SK-N-SH treated with all-trans-retinoic acid at 6 μM for 48 hours (cell line): ENCODE data around the gene ARL4D.

Experiments used
- ATAC-seq: fragments of 200-7000 bp; cut with Tn5 transposase; 3 replicates; pipeline ENCODE4 v1.9.1; 2020; ENCODE audit warnings: mild to moderate bottlenecking, moderate library complexity
- ARNTL ChIP-seq: fragments of 450-650 bp; formaldehyde crosslinking; IDR thresholded peaks from 2 replicates; pipeline ENCODE4 v1.5.0; 2020; ENCODE audit warnings: low read depth, mild to moderate bottlenecking, moderate library complexity, borderline replicate concordance
- BACH2 ChIP-seq: fragments of 250-450 bp; sonication (Bioruptor Pico); IDR thresholded peaks from 2 replicates; pipeline ENCODE4 v1.9.0; 2021; ENCODE audit warnings: mild to moderate bottlenecking, borderline replicate concordance
- CSDC2 ChIP-seq: fragments of 250-450 bp; sonication (Bioruptor Pico); IDR thresholded peaks from 2 replicates; pipeline ENCODE4 v1.5.0; 2020; ENCODE audit warnings: mild to moderate bottlenecking, moderate library complexity
- CSRNP3 ChIP-seq: fragments of 250-450 bp; sonication (Bioruptor Pico); IDR thresholded peaks from 2 replicates; pipeline ENCODE4 v1.5.1; 2021; ENCODE audit warnings: mild to moderate bottlenecking, moderate library complexity
- ESRRG ChIP-seq: fragments of 250-450 bp; sonication (Bioruptor Pico); IDR thresholded peaks from 2 replicates; pipeline ENCODE4 v1.6.1; 2021; ENCODE audit warnings: mild to moderate bottlenecking
- GLIS3 ChIP-seq: fragments of 250-450 bp; sonication (Bioruptor Pico); IDR thresholded peaks from 2 replicates; pipeline ENCODE4 v1.5.0; 2020; ENCODE audit warnings: mild to moderate bottlenecking, moderate library complexity
- OSR1 ChIP-seq: fragments of 250-450 bp; sonication (Bioruptor Pico); IDR thresholded peaks from 2 replicates; pipeline ENCODE4 v1.8.0; 2022; ENCODE audit warnings: moderate library complexity, mild to moderate bottlenecking, inconsistent platforms
- POU6F1 ChIP-seq: fragments of 250-450 bp; sonication (Bioruptor Pico); IDR thresholded peaks from 2 replicates; pipeline ENCODE4 v1.8.0; 2021; ENCODE audit warnings: low read depth, mild to moderate bottlenecking, moderate library complexity, borderline replicate concordance
- PPARA ChIP-seq: fragments of 250-450 bp; sonication (Bioruptor Pico); IDR thresholded peaks from 2 replicates; pipeline ENCODE4 v1.5.0; 2020; ENCODE audit warnings: mild to moderate bottlenecking, borderline replicate concordance
- RARB ChIP-seq: fragments of 250-450 bp; sonication (Bioruptor Pico); IDR thresholded peaks from 2 replicates; pipeline ENCODE4 v1.8.0; 2021; ENCODE audit warnings: mild to moderate bottlenecking, moderate library complexity
- TCF4 ChIP-seq: fragments of 250-450 bp; sonication (Bioruptor Pico); IDR thresholded peaks from 2 replicates; pipeline ENCODE4 v1.8.0; 2021; ENCODE audit warnings: mild to moderate bottlenecking, moderate library complexity, borderline replicate concordance
- TOX ChIP-seq: fragments of 250-450 bp; sonication (Bioruptor Pico); IDR thresholded peaks from 2 replicates; pipeline ENCODE4 v1.8.0; 2021; ENCODE audit warnings: mild to moderate bottlenecking, moderate library complexity, borderline replicate concordance
- ZC3H10 ChIP-seq: fragments of 250-450 bp; sonication (Bioruptor Pico); IDR thresholded peaks from 2 replicates; pipeline ENCODE4 v1.5.1; 2021; ENCODE audit warnings: mild to moderate bottlenecking, moderate library complexity
- ZFP3 ChIP-seq: fragments of 250-450 bp; sonication (Bioruptor Pico); IDR thresholded peaks from 2 replicates; pipeline ENCODE4 v1.5.0; 2020; ENCODE audit warnings: mild to moderate bottlenecking, moderate library complexity
- ZFP30 ChIP-seq: fragments of 450-650 bp; formaldehyde crosslinking; IDR thresholded peaks from 2 replicates; pipeline ENCODE4 v1.5.0; 2022; ENCODE audit warnings: mild to moderate bottlenecking, moderate library complexity
- ZNF565 ChIP-seq: fragments of 450-650 bp; formaldehyde crosslinking; conservative IDR thresholded peaks from 2 replicates; pipeline ENCODE4 v1.5.0; 2020; ENCODE audit warnings: low read depth, mild to moderate bottlenecking, moderate library complexity
- ZNF8 ChIP-seq: fragments of 450-650 bp; formaldehyde crosslinking; IDR thresholded peaks from 2 replicates; pipeline ENCODE4 v1.5.0; 2020; ENCODE audit warnings: mild to moderate bottlenecking, moderate library complexity
- TF ChIP-seq, protein P1 (sequence below): fragments of 250-450 bp; sonication (Bioruptor Pico); IDR thresholded peaks from 2 replicates; pipeline ENCODE4 v1.5.0; 2020; ENCODE audit warnings: mild to moderate bottlenecking, moderate library complexity
- TF ChIP-seq, protein P2 (sequence below): fragments of 250-450 bp; sonication (Bioruptor Pico); IDR thresholded peaks from 2 replicates; pipeline ENCODE4 v1.5.1; 2020; ENCODE audit warnings: low read depth, mild to moderate bottlenecking, moderate library complexity
- TF ChIP-seq, protein P3 (sequence below): fragments of 250-450 bp; sonication (Bioruptor Pico); IDR thresholded peaks from 2 replicates; pipeline ENCODE4 v1.8.0; 2020; ENCODE audit warnings: mild to moderate bottlenecking, moderate library complexity, borderline replicate concordance

The ARL4D gene

GRCh38 chr17:43427362-43428043 is 28.7 kb downstream of the ARL4D start:
- no peak for ATAC-seq
- TF ChIP-seq ZNF565 (CRISPR knock-in tag), result no peak
- no peak for TF ChIP-seq ZNF8 (CRISPR knock-in tag)
- TF ChIP-seq ZFP30 (CRISPR knock-in tag), result no peak
- TF ChIP-seq, protein P1, sequence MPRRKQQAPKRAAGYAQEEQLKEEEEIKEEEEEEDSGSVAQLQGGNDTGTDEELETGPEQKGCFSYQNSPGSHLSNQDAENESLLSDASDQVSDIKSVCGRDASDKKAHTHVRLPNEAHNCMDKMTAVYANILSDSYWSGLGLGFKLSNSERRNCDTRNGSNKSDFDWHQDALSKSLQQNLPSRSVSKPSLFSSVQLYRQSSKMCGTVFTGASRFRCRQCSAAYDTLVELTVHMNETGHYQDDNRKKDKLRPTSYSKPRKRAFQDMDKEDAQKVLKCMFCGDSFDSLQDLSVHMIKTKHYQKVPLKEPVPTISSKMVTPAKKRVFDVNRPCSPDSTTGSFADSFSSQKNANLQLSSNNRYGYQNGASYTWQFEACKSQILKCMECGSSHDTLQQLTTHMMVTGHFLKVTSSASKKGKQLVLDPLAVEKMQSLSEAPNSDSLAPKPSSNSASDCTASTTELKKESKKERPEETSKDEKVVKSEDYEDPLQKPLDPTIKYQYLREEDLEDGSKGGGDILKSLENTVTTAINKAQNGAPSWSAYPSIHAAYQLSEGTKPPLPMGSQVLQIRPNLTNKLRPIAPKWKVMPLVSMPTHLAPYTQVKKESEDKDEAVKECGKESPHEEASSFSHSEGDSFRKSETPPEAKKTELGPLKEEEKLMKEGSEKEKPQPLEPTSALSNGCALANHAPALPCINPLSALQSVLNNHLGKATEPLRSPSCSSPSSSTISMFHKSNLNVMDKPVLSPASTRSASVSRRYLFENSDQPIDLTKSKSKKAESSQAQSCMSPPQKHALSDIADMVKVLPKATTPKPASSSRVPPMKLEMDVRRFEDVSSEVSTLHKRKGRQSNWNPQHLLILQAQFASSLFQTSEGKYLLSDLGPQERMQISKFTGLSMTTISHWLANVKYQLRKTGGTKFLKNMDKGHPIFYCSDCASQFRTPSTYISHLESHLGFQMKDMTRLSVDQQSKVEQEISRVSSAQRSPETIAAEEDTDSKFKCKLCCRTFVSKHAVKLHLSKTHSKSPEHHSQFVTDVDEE (CRISPR knock-in tag), result no peak
- TF ChIP-seq, protein P2, sequence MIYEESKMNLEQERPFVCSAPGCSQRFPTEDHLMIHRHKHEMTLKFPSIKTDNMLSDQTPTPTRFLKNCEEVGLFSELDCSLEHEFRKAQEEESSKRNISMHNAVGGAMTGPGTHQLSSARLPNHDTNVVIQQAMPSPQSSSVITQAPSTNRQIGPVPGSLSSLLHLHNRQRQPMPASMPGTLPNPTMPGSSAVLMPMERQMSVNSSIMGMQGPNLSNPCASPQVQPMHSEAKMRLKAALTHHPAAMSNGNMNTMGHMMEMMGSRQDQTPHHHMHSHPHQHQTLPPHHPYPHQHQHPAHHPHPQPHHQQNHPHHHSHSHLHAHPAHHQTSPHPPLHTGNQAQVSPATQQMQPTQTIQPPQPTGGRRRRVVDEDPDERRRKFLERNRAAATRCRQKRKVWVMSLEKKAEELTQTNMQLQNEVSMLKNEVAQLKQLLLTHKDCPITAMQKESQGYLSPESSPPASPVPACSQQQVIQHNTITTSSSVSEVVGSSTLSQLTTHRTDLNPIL (CRISPR knock-in tag), result no peak
- TF ChIP-seq ESRRG (CRISPR knock-in tag), result no peak
- no peak for TF ChIP-seq CSRNP3 (CRISPR knock-in tag)
- no peak for TF ChIP-seq BACH2
- no peak for TF ChIP-seq PPARA (CRISPR knock-in tag)
- TF ChIP-seq TCF4 (CRISPR knock-in tag), result no peak
- no peak for TF ChIP-seq CSDC2
- TF ChIP-seq ZFP3 (CRISPR knock-in tag), result no peak
- TF ChIP-seq, protein P3, sequence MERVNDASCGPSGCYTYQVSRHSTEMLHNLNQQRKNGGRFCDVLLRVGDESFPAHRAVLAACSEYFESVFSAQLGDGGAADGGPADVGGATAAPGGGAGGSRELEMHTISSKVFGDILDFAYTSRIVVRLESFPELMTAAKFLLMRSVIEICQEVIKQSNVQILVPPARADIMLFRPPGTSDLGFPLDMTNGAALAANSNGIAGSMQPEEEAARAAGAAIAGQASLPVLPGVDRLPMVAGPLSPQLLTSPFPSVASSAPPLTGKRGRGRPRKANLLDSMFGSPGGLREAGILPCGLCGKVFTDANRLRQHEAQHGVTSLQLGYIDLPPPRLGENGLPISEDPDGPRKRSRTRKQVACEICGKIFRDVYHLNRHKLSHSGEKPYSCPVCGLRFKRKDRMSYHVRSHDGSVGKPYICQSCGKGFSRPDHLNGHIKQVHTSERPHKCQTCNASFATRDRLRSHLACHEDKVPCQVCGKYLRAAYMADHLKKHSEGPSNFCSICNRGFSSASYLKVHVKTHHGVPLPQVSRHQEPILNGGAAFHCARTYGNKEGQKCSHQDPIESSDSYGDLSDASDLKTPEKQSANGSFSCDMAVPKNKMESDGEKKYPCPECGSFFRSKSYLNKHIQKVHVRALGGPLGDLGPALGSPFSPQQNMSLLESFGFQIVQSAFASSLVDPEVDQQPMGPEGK (CRISPR knock-in tag), result no peak
- TF ChIP-seq OSR1 (CRISPR knock-in tag), result no peak
- no peak for TF ChIP-seq GLIS3

- TF ChIP-seq ZFP3 (CRISPR knock-in tag) (no peak), TOX (CRISPR knock-in tag) (no peak), ZNF565 (CRISPR knock-in tag) (no peak), ARNTL (CRISPR knock-in tag) (no peak), ZFP30 (CRISPR knock-in tag) (no peak), ESRRG (CRISPR knock-in tag) (no peak), ZC3H10 (CRISPR knock-in tag) (no peak), POU6F1 (no peak), TCF4 (CRISPR knock-in tag) (no peak), RARB (CRISPR knock-in tag) (no peak)
- TF ChIP-seq, protein P2 (CRISPR knock-in tag), result no peak
- no peak for ATAC-seq
Observed at GRCh38 chr17:43428524-43428923, 29.7 kb downstream of the ARL4D start.
